HepG2 (cell line): ENCODE data around the gene SLC17A5. TPM values are rescaled to one million over a fixed set of nuclear protein-coding genes. Genes with fewer than 3 reads are reported as not detected.

Experiments
- ETV5 ChIP-seq: IDR thresholded peaks from 2 replicates; pipeline ENCODE4 v1.6.1; 2018; ENCODE audit warnings: missing biosample characterization, missing genetic modification reagents, inconsistent platforms, borderline replicate concordance
- FOXC1 ChIP-seq: sonication (generic); formaldehyde crosslinking; IDR thresholded peaks from 2 replicates; pipeline ENCODE4 v1.8.0; 2022; ENCODE audit warnings: mild to moderate bottlenecking, missing genetic modification reagents, borderline replicate concordance
- IKZF1 ChIP-seq: fragments of 450-650 bp; IDR thresholded peaks from 2 replicates; pipeline ENCODE4 v1.7.1; 2016
- MXI1 ChIP-seq: IDR thresholded peaks from 3 replicates; pipeline ENCODE4 v1.6.1; 2012; ENCODE audit warnings: low read depth, low read length, inconsistent platforms, borderline replicate concordance
- SATB2 ChIP-seq: sonication (generic); formaldehyde crosslinking; IDR thresholded peaks from 2 replicates; pipeline ENCODE4 v1.5.0; 2020; ENCODE audit warnings: missing genetic modification reagents
- SSRP1 ChIP-seq: IDR thresholded peaks from 2 replicates; pipeline ENCODE4 v1.6.1; 2016; ENCODE audit warnings: control low read depth
- SYNCRIP ChIP-seq: fragments of 200-400 bp; formaldehyde crosslinking; IDR thresholded peaks from 2 replicates; pipeline ENCODE4 v1.6.1; 2018; ENCODE audit warnings: mild to moderate bottlenecking, low read depth, low read length; ENCODE audit not compliant: insufficient read depth
- ZNF326 ChIP-seq: sonication (generic); formaldehyde crosslinking; IDR thresholded peaks from 2 replicates; pipeline ENCODE4 v1.4.0; 2020; ENCODE audit warnings: missing genetic modification reagents, borderline replicate concordance
- ZNF615 ChIP-seq: sonication (generic); formaldehyde crosslinking; IDR thresholded peaks from 2 replicates; pipeline ENCODE4 v1.5.0; 2020; ENCODE audit warnings: mild to moderate bottlenecking, missing genetic modification reagents, borderline replicate concordance
- ZNF770 ChIP-seq: sonication (generic); formaldehyde crosslinking; IDR thresholded peaks from 2 replicates; pipeline ENCODE4 v1.5.0; 2020; ENCODE audit warnings: mild to moderate bottlenecking, missing genetic modification reagents
- ZNF782 ChIP-seq: sonication (generic); formaldehyde crosslinking; IDR thresholded peaks from 2 replicates; pipeline ENCODE4 v1.4.0; 2020; ENCODE audit warnings: missing genetic modification reagents, mild to moderate bottlenecking, borderline replicate concordance
- ZZZ3 ChIP-seq: sonication (generic); formaldehyde crosslinking; IDR thresholded peaks from 2 replicates; pipeline ENCODE4 v1.4.0; 2020; ENCODE audit warnings: missing genetic modification reagents, mild to moderate bottlenecking, borderline replicate concordance
- polyA plus RNA-seq, 8 experiments: library from polyadenylated mRNA; depleted of rRNA in 3 of 8; stranded (reverse) in 7 of 8; unstranded in 1 of 8; fragments of >200 nt; fragmentation: Illumina TruSeq in 4 of 8; extraction: Trizol in 4 of 8; gene quantifications; 2 replicates each; pipeline versions ENCODE4 v1.2.1 to v1.2.3, GENCODE V29; 2011 to 2016; ENCODE audit warnings: low read depth in 4 of 8, missing spikeins in 1 of 8, mixed read lengths in 1 of 8; ENCODE audit not compliant: insufficient read depth in 1 of 8
- total RNA-seq, 5 experiments: library from RNA; depleted of rRNA; stranded (reverse); fragments of >200 nt; fragmentation: Illumina TruSeq; extraction: Trizol; gene quantifications; 2 replicates each; pipeline ENCODE4 v1.2.3, GENCODE V29; 2016; ENCODE audit warnings: low read depth in 1 of 5

The SLC17A5 gene
- total and polyA plus RNA-seq, 2 of the 13 experiments (the other 11 are each of a cell fraction or from before 2014, with no cell fraction given) = 18.3 to 20.5 TPM

GRCh38 chr6:73675466-73676098 is 21.8 kb upstream of the SLC17A5 start (continued):
- no peak for TF ChIP-seq ZNF770
- no peak for TF ChIP-seq MXI1
- TF ChIP-seq ZNF326 (CRISPR knock-in tag) = no peak
- no peak for TF ChIP-seq SSRP1 (CRISPR knock-in tag)
- TF ChIP-seq SATB2 (CRISPR knock-in tag) = no peak
- TF ChIP-seq FOXC1 (CRISPR knock-in tag) = no peak
- no peak for TF ChIP-seq SYNCRIP
- no peak for TF ChIP-seq ZNF782
- TF ChIP-seq IKZF1 = no peak
- TF ChIP-seq ZNF615 (CRISPR knock-in tag) = no peak
- TF ChIP-seq ETV5 (CRISPR knock-in tag) = 0 out of 2 replicates have a peak, but pooled peaks have one; percentile 15
- TF ChIP-seq ZZZ3 = no peak
